Endothelial cell of umbilical vein (primary cell): ENCODE measurements around the gene GANC. TPM values are rescaled to one million over a fixed set of nuclear protein-coding genes. Genes with fewer than 3 reads are reported as not detected.

Experiments
- BruUV-seq: library from RNA; stranded (reverse); fragments of 400-500 nt; replicated peaks from 2 replicates; lab custom pipeline; 2021; lab: Mats Ljungman, UMichigan
- CTCF ChIA-PET: fragments of 300-600, 350-600 bp; sonication (Branson Sonifier 250); formaldehyde crosslinking; loops from one replicate; lab custom pipeline; 2021; ENCODE audit warnings: antibody characterized with exemption, inconsistent platforms; lab: Charles Lee
- POLR2A ChIA-PET: fragments of 300-600, 350-600 bp; sonication (Branson Sonifier 250); formaldehyde crosslinking; loops from one replicate; lab custom pipeline; 2021; ENCODE audit warnings: antibody characterized with exemption, inconsistent platforms; lab: Charles Lee
- DNase-seq: peaks from one replicate; pipeline ENCODE4 v3.0.0-alpha.2; 2011; ENCODE audit warnings: low read depth, low spot score
- FAIRE-seq: peaks from 2 replicates; lab custom pipeline; 2011; peaks lifted over from hg19 to GRCh38; lab: Jason Lieb, UNC
- H2AFZ ChIP-seq: 2 replicates; pipeline ENCODE4 v1.6.0; 2012; ENCODE audit warnings: low read depth, low read length, control low read depth, inconsistent platforms
- H3K27ac ChIP-seq: 2 replicates; pipeline ENCODE4 v1.5.1; 2011; ENCODE audit warnings: low read depth, mild to moderate bottlenecking, control low read depth, low read length, moderate library complexity; ENCODE audit not compliant: insufficient read depth
- H3K27me3 ChIP-seq, 2 experiments: 2 replicates each; pipeline versions ENCODE4 v1.6.0 to v1.6.1; 2011; ENCODE audit warnings: low read length in 2 of 2, mixed read lengths in 1 of 2; ENCODE audit not compliant: control insufficient read depth in 2 of 2, insufficient read depth in 2 of 2
- H3K36me3 ChIP-seq, 2 experiments: 2 replicates in 1 of 2; 3 replicates in 1 of 2; pipeline ENCODE4 v1.5.1; 2011; ENCODE audit warnings: low read length in 2 of 2, mild to moderate bottlenecking in 1 of 2, moderate library complexity in 1 of 2; ENCODE audit not compliant: control insufficient read depth in 2 of 2, insufficient read depth in 2 of 2; ENCODE audit errors: extremely low read depth in 1 of 2
- H3K4me1 ChIP-seq: 3 replicates; pipeline ENCODE4 v1.5.1; 2011; ENCODE audit warnings: mild to moderate bottlenecking, low read length; ENCODE audit not compliant: control insufficient read depth, insufficient read depth; ENCODE audit errors: extremely low read depth
- H3K4me2 ChIP-seq: 2 replicates; pipeline ENCODE4 v1.6.1; 2011; ENCODE audit warnings: low read length, control low read depth, mixed read lengths; ENCODE audit not compliant: insufficient read depth
- H3K4me3 ChIP-seq, 3 experiments: fragments of 200-600 bp in 1 of 3; sonication (generic), shearing (Covaris generic) in 1 of 3; replicated peaks in 1 of 3; 2 replicates each; pipeline ENCODE4 v1.5.1; 2011 to 2016; ENCODE audit warnings: control low read depth in 3 of 3, low read length in 3 of 3, mild to moderate bottlenecking in 2 of 3, inconsistent platforms in 1 of 3, low read depth in 1 of 3, moderate library complexity in 1 of 3; ENCODE audit not compliant: insufficient read depth in 1 of 3
- H3K79me2 ChIP-seq: 2 replicates; pipeline ENCODE4 v1.6.0; 2012; ENCODE audit warnings: low read length, inconsistent platforms; ENCODE audit not compliant: control insufficient read depth, insufficient read depth
- H3K9ac ChIP-seq: replicated peaks from 2 replicates; pipeline ENCODE3; 2011; ENCODE audit warnings: low read length, control low read depth; ENCODE audit not compliant: insufficient read depth; ENCODE audit errors: extremely low read depth
- H3K9me1 ChIP-seq: replicated peaks from 3 replicates; pipeline ENCODE4 v1.6.0; 2011; ENCODE audit warnings: mild to moderate bottlenecking, low read length; ENCODE audit not compliant: control insufficient read depth, insufficient read depth; ENCODE audit errors: extremely low read depth
- H3K9me3 ChIP-seq: replicated peaks from 2 replicates; pipeline ENCODE4 v1.5.1; 2012; ENCODE audit warnings: low read length, inconsistent platforms; ENCODE audit not compliant: control insufficient read depth, insufficient read depth
- H4K20me1 ChIP-seq: replicated peaks from 2 replicates; pipeline ENCODE3; 2011; ENCODE audit warnings: mild to moderate bottlenecking, low read length; ENCODE audit not compliant: control insufficient read depth, insufficient read depth; ENCODE audit errors: extremely low read depth
- CTCF ChIP-seq, 2 donors: IDR thresholded peaks; 1 replicate in 1 of 2; 2 replicates in 1 of 2; pipeline ENCODE4 v1.5.1; 2011; ENCODE audit warnings: low read length in 2 of 2, mild to moderate bottlenecking in 2 of 2, moderate library complexity in 2 of 2, control low read depth in 1 of 2, inconsistent platforms in 1 of 2, low read depth in 1 of 2; ENCODE audit not compliant: insufficient read depth in 1 of 2; ENCODE audit errors: extremely low read depth in 1 of 2
- EZH2 ChIP-seq: IDR thresholded peaks from 2 replicates; pipeline ENCODE4 v1.6.1; 2012; ENCODE audit warnings: borderline replicate concordance, low read depth, mild to moderate bottlenecking, moderate library complexity, low read length, inconsistent platforms; ENCODE audit not compliant: severe bottlenecking
- FOS ChIP-seq: IDR thresholded peaks from 2 replicates; pipeline ENCODE4 v1.6.1; 2011; ENCODE audit warnings: mild to moderate bottlenecking, low read length, moderate library complexity, borderline replicate concordance; ENCODE audit not compliant: insufficient read depth
- GATA2 ChIP-seq: IDR thresholded peaks from 2 replicates; pipeline ENCODE4 v1.7.0; 2011; ENCODE audit warnings: low read depth, mild to moderate bottlenecking, moderate library complexity, mixed read lengths, low read length; ENCODE audit not compliant: insufficient read length, insufficient read depth
- JUN ChIP-seq: IDR thresholded peaks from 2 replicates; pipeline ENCODE4 v1.6.1; 2011; ENCODE audit warnings: borderline replicate concordance, low read depth; ENCODE audit not compliant: insufficient read length, insufficient read depth
- MYC ChIP-seq: IDR thresholded peaks from one replicate; pipeline ENCODE4 v1.6.1; 2011; ENCODE audit warnings: mild to moderate bottlenecking, low read depth, low read length
- POLR2A ChIP-seq: IDR thresholded peaks from 2 replicates; pipeline ENCODE4 v1.6.1; 2012; ENCODE audit warnings: low read depth, mild to moderate bottlenecking, control low read depth, low read length
- POLR2AphosphoS5 ChIP-seq: IDR thresholded peaks from 2 replicates; pipeline ENCODE4 v1.6.1; 2012; ENCODE audit warnings: low read depth, mild to moderate bottlenecking, control low read depth, low read length, moderate library complexity; ENCODE audit not compliant: insufficient read depth
- dilution Hi-C: fragments of 300-500 bp; cut with MboI; formaldehyde crosslinking; loops from one replicate; pipeline ENCODE4 v1.15.0; 2019; ENCODE audit warnings: low sequenced_read_pairs; ENCODE audit not compliant: extremely low pct_ligation_motif_present
- intact Hi-C: fragments of 100-400 bp; cut with micrococcal nuclease; formaldehyde crosslinking; loops from one replicate; pipeline ENCODE4 v1.10.0; 2022
- polyA plus RNA-seq, 4 experiments: library from polyadenylated mRNA; depleted of rRNA in 3 of 4; stranded (reverse) in 3 of 4; unstranded in 1 of 4; fragments of >200 nt; gene quantifications; 2 replicates each; pipeline versions ENCODE4 v1.2.1 to v1.2.3, GENCODE V29; 2011 to 2012; ENCODE audit warnings: missing spikeins in 1 of 4
- total RNA-seq: library from RNA; stranded (reverse); gene quantifications from 2 replicates; pipeline ENCODE4 v1.2.3, GENCODE V29; 2021
- TF ChIP-seq, protein P1 (sequence below): IDR thresholded peaks from 2 replicates; pipeline ENCODE4 v1.6.1; 2011; ENCODE audit not compliant: insufficient read depth, insufficient read length

The GANC gene
- total and polyA plus RNA-seq, 2 donors (not counting 3 experiments of a cell fraction or from before 2014, with no cell fraction given) = 8.5 to 17.8 TPM

GRCh38 chr15:42403389-42403788 is 130.4 kb downstream of the GANC start:
- H3K27ac ChIP-seq = no peak overlapping the region
- CTCF ChIA-PET = interaction anchor here (1.3 kb wide), 1 partner anchor 9 kb away, joined by 4 read pairs; no protein-coding TSS in a partner anchor
- dilution Hi-C loops = no loop called here
- FAIRE-seq (no peak), DNase-seq (no peak)
- no peaks in the 10 kb centered on the region for H3K9me3 ChIP-seq
- no peaks in the 10 kb centered on the region for H3K36me3 ChIP-seq
- H3K4me1 ChIP-seq = peaks cover 9% of the 10 kb centered on the region
- H3K9ac ChIP-seq = no peak overlapping the region
- no peaks in the 10 kb centered on the region for H4K20me1 ChIP-seq
- intact Hi-C loops = no loop called here
- H2AFZ ChIP-seq = no peak overlapping the region
- H3K27me3 ChIP-seq = no peaks in the 10 kb centered on the region
- TF ChIP-seq JUN (no peak), MYC (no peak), FOS (no peak)
- no peaks in the 10 kb centered on the region for H3K9me1 ChIP-seq
- H3K79me2 ChIP-seq = no peaks in the 10 kb centered on the region
- H3K4me3 ChIP-seq = no peak overlapping the region
- POLR2A ChIA-PET = no interaction called here
- no TSS peak for BruUV-seq
- H3K4me2 ChIP-seq = no peak overlapping the region

DNA sequence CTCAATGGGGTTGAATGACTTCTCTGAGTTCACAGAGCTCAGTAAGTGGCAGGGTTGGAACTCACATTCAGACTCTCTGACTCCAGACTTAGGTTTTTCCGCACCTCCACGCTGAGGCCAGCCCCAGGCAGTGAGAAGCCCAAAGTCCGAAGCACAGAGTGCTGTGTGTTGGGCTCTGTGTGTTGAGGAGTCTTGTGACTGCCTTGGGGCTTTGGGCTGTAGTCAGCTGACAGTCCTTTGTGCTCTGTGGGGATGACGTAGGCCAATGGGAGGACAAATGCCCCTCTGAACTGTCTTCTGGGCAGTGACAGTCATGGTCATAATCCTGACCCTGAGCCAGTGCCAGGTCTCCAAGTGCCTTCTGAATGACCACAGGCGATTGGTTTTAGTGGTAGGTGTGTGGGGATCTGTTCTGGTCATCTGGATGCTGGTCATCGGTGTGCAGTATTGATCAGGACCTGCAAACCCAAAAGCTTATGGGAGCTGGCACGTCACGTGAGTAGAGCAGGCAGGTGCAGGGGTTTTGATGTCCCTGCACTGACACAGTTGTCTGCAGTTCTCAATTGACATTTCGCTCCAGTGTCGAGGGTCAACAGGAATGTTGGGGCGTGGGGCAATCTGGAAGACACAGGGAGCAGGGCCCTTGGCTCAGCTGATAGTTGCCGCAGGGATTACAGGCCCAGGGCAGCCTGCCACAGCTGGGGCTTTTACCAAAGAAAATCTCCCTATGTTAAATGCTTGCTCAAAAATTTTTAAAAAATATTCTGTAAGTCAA is 131.6 kb downstream of the GANC start:
- Histone ChIP-seq H3K27me3 (no peaks in the 10 kb centered on the region), H3K4me3 (no peak overlapping the region), H4K20me1 (no peaks in the 10 kb centered on the region), H3K4me1 (peaks cover 9% of the 10 kb centered on the region), H3K27ac (no peak overlapping the region), H3K9ac (no peak overlapping the region), H2AFZ (no peak overlapping the region), H3K36me3 (no peaks in the 10 kb centered on the region), H3K4me2 (no peak overlapping the region), H3K9me1 (no peaks in the 10 kb centered on the region), H3K79me2 (no peaks in the 10 kb centered on the region), H3K9me3 (no peaks in the 10 kb centered on the region)
- BruUV-seq = no TSS peak
- dilution Hi-C loops (no loop called here), intact Hi-C loops (no loop called here)
- CTCF ChIA-PET = interaction anchor here (1.3 kb wide), 1 partner anchor 8 kb away, joined by 4 read pairs; no protein-coding TSS in a partner anchor
- no peak for DNase-seq
- FAIRE-seq = no peak
- no peak for TF ChIP-seq JUN
- TF ChIP-seq POLR2A = no peak
- no peak for TF ChIP-seq MYC
- TF ChIP-seq, protein P1, sequence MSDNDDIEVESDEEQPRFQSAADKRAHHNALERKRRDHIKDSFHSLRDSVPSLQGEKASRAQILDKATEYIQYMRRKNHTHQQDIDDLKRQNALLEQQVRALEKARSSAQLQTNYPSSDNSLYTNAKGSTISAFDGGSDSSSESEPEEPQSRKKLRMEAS = no peak
- no peak for TF ChIP-seq EZH2
- TF ChIP-seq POLR2AphosphoS5 = no peak
- no peak for TF ChIP-seq CTCF (IDR thresholded peaks at IDR 0.05; ENCODE audit: extremely low read depth in 1 of 2, insufficient read depth in 1 of 2, low read depth in 1 of 2, low read length in 2 of 2)
- no peak for TF ChIP-seq FOS
- no peak for TF ChIP-seq GATA2
- POLR2A ChIA-PET = no interaction called here
